Raji (cell line): ENCODE results near the gene TNS2.

Experiments
- POLR2A ChIP-seq: IDR thresholded peaks from 2 replicates; pipeline ENCODE4 v1.6.1; 2011; ENCODE audit warnings: low read depth, low read length, control low read depth; ENCODE audit not compliant: insufficient read depth

TNS2 gene

DNA sequence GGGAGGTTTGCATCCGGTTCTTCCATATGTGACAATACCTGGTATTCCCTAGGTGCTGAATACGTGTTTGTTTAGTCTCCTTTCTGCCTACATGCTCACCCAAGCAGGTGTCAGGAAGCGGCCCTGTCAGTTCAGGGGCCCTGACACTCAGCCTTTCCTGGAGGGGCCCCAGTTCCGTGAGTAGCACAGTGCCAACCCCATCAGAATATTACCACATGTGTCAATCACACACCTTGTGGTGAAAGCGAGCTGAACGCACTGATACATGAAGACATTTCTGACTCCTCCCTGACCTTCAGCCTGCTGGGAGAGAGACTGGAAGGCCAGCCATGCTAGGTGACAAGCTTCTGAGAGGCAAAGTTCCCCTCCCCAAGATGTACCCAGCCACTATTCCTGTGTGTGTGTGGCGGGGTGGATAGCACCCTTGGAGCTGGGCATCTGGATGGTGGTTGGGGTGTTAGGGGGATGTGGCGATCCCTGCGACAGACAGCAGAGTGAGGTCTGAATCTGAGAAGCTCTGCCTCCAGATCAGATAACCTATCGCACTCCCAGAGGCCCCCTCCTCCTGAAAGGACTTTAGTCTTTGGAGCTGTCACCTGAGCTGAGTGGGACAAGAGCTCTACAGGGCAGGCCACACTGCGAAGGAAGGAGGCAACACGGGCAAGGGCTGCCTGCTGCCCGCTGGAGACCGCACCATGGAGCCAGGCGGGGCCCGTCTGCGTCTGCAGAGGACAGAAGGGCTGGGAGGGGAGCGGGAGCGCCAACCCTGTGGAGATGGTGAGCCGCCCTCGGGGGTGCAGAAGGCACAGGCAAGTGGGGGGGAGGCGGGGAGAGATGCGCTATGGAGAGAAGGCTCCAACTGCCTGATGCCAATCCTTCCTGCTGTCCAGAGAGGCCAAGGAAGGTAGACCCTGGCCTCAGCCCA, 53.3 kb downstream of the TNS2 start, which contains the start of gene SOAT2:
Gene SOAT2, plus strand, starts transcription at position 604 of the 925 bp plus-strand sequence. Its CDS starts 92 bp downstream, at position 696.
- TF ChIP-seq POLR2A = no peak

DNA sequence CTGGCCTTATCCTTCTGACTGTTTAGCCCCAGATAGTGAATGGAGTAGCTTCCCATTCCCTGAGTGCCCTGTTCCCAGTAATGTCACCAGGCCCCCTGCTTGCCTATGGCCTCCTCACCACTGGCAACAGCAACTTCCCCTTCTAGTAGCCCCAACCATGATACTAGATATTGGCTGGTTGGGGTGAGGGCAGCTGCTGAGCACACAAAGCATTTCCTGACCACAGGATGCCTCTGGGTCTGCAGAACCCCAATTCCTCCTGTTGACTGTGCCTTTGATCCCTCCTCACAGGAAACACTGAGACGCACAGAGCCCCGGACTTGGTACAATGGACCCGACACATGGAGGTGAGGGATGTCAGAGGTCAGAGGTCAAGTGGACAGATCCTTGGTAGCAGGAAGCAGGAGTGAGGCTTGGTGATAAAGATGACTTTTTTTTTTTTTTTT, 54.0 kb downstream of the TNS2 start:
- TF ChIP-seq POLR2A = no peak

DNA sequence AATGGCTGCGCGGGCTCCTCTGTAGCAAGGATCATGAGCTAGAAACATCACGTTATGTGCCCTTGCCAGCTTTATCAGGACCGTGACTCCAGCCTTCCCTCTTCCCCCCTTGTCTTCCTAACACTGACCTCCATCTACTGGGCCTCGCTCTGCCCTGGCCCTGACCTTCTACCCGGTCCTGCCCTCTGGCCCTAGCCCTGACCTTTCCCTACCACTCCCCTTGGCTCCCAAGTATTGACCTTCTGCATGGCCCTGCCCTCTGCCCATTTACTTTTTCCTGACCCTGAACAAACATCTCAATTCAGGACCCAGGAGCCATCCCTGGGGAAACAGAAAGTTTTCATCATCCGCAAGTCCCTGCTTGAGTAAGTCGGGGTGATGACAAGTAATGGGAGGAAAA, 55.4 kb downstream of the TNS2 start:
- TF ChIP-seq POLR2A = no peak

- TF ChIP-seq POLR2A = no peak
Observed at GRCh38 chr12:53105712-53106439, 56.0 kb downstream of the TNS2 start.

- no peak for TF ChIP-seq POLR2A
Observed at GRCh38 chr12:53107122-53107521, 57.3 kb downstream of the TNS2 start.

DNA sequence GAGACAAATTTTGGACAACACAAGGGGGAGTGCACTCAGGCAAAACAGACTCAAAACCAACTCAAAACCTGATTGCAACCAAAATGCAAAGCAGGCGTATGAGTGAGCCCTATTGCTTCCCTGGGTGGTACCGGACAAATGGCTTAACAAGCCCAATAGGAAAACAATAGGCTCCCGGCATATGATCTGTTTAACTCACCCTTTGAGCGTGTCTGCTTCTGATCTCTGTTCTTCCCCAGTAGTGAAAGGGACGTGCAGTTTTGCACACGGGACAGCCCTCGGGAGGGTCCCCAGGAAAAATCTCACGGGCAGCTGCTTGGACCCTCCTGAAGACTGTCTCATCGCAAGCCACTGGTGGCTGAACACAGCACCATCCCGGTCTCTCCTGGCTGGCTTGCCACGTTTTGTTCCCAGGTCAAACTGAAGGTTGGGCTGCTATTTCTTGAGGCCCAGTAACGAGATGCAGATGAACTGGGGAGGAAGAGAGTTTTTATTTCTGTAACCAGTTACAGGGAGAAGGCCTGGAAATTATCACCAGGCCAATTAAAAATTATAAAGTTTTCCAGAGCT, 63.4 kb downstream of the TNS2 start:
- TF ChIP-seq POLR2A = no peak

- TF ChIP-seq POLR2A = no peak
Observed at GRCh38 chr12:53113951-53114350, 64.1 kb downstream of the TNS2 start.
